Activated T-helper 2 cell treated with anti-CD3 and anti-CD28 coated beads, Interferon-gamma antibody, Interleukin-2, Interleukin-4, amounts not matched to agents 10 μg/mL and 5 μg/mL and 100 μg/mL, durations not matched to agents 14 hours and 24 hours and 36 hours (primary cell): Measurements from ENCODE around the gene ILKAP. TPM values are rescaled to one million over a fixed set of nuclear protein-coding genes. Genes with fewer than 3 reads are reported as not detected.

ENCODE experiments used
- DNase-seq: peaks from one replicate; pipeline ENCODE4 v3.0.0; 2021; ENCODE audit warnings: low spot score
- H3K27ac Mint-ChIP-seq: one replicate; pipeline ENCODE4 v1.8.0; 2021; ENCODE audit warnings: mixed read lengths
- H3K27me3 Mint-ChIP-seq: one replicate; pipeline ENCODE4 v1.8.0; 2021; ENCODE audit warnings: low read depth, mixed read lengths
- H3K36me3 Mint-ChIP-seq: one replicate; pipeline ENCODE4 v1.8.0; 2021; ENCODE audit warnings: low read depth, mixed read lengths
- H3K4me1 Mint-ChIP-seq: one replicate; pipeline ENCODE4 v1.8.0; 2021; ENCODE audit warnings: low read depth, mixed read lengths
- H3K4me3 Mint-ChIP-seq: one replicate; pipeline ENCODE4 v1.8.0; 2021; ENCODE audit warnings: low read depth, mild to moderate bottlenecking, moderate library complexity, mixed read lengths
- H3K9me3 Mint-ChIP-seq: one replicate; pipeline ENCODE4 v1.8.0; 2021; ENCODE audit warnings: mixed read lengths
- intact Hi-C: fragments of 100-400 bp; cut with micrococcal nuclease; formaldehyde crosslinking; loops from one replicate; pipeline ENCODE4 v1.15.1; 2023
- total RNA-seq: library from RNA; stranded (reverse); gene quantifications from 2 replicates; pipeline ENCODE4 v1.2.3, GENCODE V29; 2022

Gene ILKAP, protein sequence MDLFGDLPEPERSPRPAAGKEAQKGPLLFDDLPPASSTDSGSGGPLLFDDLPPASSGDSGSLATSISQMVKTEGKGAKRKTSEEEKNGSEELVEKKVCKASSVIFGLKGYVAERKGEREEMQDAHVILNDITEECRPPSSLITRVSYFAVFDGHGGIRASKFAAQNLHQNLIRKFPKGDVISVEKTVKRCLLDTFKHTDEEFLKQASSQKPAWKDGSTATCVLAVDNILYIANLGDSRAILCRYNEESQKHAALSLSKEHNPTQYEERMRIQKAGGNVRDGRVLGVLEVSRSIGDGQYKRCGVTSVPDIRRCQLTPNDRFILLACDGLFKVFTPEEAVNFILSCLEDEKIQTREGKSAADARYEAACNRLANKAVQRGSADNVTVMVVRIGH
- total RNA-seq = 67.1 and 71.3 TPM in 2 replicates

DNA sequence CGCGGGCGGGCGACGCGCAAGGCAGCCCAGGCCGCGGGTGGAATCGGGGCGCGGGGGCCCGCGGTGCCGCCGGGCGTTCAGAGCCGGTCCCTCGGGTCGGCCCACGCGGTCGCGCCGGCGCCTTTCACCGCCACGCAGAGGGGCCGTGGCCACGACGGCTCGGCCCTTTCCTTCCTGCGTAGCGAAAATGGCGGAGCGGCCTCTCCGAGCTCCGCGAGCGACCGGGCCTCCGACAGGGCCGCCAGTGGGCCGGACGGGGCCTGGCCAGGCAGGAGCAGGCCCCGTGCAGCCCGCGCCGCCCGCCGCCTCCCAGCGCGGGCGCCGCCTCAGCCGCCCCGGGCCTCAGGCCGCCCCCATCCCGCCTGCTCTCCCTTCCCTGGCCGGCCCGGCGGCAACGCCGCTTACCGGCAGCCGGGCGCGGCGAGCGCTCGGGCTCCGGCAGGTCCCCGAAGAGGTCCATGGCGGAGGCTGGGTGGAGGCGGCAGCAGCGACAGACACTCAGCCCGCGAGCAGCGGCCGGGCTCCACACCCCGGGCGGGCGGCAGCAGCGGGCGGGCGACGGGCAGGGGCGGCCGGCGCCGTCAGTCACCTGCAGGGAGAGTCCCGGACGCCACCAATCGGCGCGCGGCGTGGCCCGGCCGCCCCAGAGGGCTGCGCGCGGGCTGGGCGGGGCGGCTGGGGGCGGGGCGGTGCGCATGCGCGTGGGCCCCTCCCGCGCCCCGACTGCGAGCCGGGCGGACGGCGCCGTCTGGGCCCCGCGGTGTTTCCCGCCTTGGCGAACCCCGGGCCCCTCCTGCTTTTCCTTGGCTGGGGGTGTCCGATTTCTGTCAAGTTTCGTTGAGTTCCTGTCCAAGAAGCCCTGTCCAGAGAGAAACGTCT is at the start of gene ILKAP:
TSS of gene ILKAP (minus strand) at position 602 of the 879 bp plus-strand sequence. CDS start at position 460, 142 bp downstream.
- Mint-ChIP-seq H3K4me1 (peaks cover 26% of the 10 kb centered on the region), H3K9me3 (no peaks in the 10 kb centered on the region), H3K27ac (peak within 1 kb of the TSS; percentile 81), H3K4me3 (peak within 1 kb of the TSS; percentile 84), H3K36me3 (peaks cover 12% of the 10 kb centered on the region), H3K27me3 (no peaks in the 10 kb centered on the region)
- DNase-seq = peak; percentile 85
- intact Hi-C loops = loop anchor here (2.0 kb wide), 2 partner anchors 37 to 237 kb away; partner anchors contain the start of genes HES6 and UBE2F

DNA sequence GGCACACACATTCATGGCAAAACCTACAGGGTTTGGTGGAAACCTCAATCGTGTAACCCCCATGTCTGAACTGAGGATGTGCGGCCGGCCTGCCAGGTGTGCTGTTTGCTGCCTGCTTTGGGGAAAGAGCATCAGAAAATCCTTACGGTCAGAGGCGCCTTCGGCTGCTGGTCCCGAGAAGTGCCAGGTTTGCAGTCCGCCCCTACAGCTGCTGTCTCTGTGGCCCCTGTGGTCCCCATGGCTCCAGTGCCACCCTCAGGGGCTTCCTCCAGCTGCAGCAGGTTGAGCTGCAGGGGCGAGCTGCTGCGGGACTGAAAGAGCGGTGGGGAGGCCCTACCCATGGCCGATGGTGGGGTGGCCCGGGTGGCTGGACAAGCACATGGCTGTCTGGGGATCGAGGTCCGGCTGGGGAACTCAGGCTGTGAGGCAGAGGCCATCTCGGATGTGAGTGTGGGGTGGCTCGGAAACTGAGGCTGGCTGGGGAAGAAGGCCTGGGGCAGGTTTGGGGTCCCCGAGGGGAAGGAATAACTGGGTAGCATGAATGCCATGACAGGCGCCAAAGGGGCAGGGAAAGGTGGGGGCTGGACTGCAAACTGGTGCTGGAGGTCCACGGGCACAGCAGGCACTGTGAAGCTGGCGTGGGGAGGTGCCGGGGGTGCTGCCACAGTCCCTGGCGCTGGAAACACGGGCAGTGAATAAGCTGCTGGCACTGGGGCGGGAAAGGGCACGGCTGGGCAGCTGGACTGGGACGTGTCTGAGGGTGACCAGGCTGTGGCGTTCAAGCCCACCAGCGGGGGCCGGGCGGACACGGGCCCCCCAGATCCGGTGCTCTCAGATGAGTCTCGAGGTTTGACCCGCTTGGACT is 49.5 kb upstream of the ILKAP start:
- intact Hi-C loops = no loop called here
- peaks cover 30% of the 10 kb centered on the region for H3K36me3 Mint-ChIP-seq
- no peaks in the 10 kb centered on the region for H3K27me3 Mint-ChIP-seq
- no peaks in the 10 kb centered on the region for H3K9me3 Mint-ChIP-seq
- no peak overlapping the region for H3K27ac Mint-ChIP-seq
- H3K4me3 Mint-ChIP-seq = no peak overlapping the region
- no peak for DNase-seq
- H3K4me1 Mint-ChIP-seq = no peaks in the 10 kb centered on the region

- no peak overlapping the region for H3K27ac Mint-ChIP-seq
These were observed 48.5 kb upstream of the ILKAP start for GRCh38 chr2:238251986-238252385.

DNA sequence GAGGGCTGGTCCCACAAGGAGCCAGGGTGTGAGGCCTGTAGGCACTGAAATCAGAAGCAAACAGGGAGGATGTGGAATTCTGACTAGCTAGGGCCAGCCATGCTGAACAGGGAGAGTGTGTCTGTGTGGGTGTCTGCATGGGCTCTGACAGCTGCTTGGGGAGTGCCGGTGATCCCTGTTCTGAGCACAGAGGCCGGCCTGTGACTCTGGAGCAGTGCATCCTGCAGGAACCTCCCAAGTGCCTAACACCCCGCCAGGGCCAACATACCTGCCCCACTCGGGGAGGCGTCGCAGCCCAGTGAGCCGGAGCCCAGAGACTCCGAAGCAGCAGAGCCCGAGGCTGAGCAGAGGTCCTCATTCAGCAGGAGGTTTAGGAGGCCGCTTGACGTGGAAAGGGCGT is 47.8 kb upstream of the ILKAP start:
- no peaks in the 10 kb centered on the region for H3K9me3 Mint-ChIP-seq
- H3K36me3 Mint-ChIP-seq = peaks cover 28% of the 10 kb centered on the region
- H3K27me3 Mint-ChIP-seq = no peaks in the 10 kb centered on the region
- no peak for DNase-seq
- H3K4me3 Mint-ChIP-seq = no peak overlapping the region
- intact Hi-C loops = no loop called here
- H3K27ac Mint-ChIP-seq = no peak overlapping the region
- no peaks in the 10 kb centered on the region for H3K4me1 Mint-ChIP-seq

More at GRCh38 chr2:238251986-238252385, 48.5 kb upstream of the ILKAP start:
- Mint-ChIP-seq H3K9me3 (no peaks in the 10 kb centered on the region), H3K4me1 (no peaks in the 10 kb centered on the region), H3K4me3 (no peak overlapping the region), H3K27me3 (no peaks in the 10 kb centered on the region), H3K36me3 (peaks cover 33% of the 10 kb centered on the region)
- no peak for DNase-seq
- intact Hi-C loops = no loop called here

DNA sequence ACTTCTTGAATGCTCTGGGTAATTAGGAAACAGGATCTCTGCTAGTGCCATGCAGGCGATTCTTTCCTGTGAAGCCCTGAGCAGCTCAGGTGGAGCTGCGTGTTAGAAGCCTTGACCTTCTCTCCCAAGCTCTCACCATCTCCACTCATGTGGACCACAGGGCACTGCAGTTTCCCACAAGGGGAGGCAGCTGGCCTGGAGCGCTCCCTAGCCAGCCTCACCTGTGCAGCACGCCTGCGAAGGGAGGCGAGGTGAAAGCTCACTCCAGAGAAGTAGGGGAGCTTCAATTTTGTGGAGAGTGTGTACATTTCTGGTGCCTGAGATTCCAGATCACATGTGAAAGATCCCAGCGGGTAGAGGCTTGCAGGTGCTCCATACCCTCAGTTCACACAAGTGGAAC is 47.4 kb upstream of the ILKAP start:
- H3K4me1 Mint-ChIP-seq = no peaks in the 10 kb centered on the region
- H3K27ac Mint-ChIP-seq = no peak overlapping the region
- intact Hi-C loops = no loop called here
- no peaks in the 10 kb centered on the region for H3K27me3 Mint-ChIP-seq
- no peaks in the 10 kb centered on the region for H3K9me3 Mint-ChIP-seq
- H3K4me3 Mint-ChIP-seq = no peak overlapping the region
- DNase-seq = no peak
- peaks cover 30% of the 10 kb centered on the region for H3K36me3 Mint-ChIP-seq

GRCh38 chr2:238247841-238248453 is 44.5 kb upstream of the ILKAP start:
- no peaks in the 10 kb centered on the region for H3K27me3 Mint-ChIP-seq
- H3K27ac Mint-ChIP-seq = no peak overlapping the region
- no peak overlapping the region for H3K4me3 Mint-ChIP-seq
- H3K36me3 Mint-ChIP-seq = peaks cover 33% of the 10 kb centered on the region
- no peaks in the 10 kb centered on the region for H3K9me3 Mint-ChIP-seq
- H3K4me1 Mint-ChIP-seq = no peaks in the 10 kb centered on the region
- intact Hi-C loops = no loop called here
- DNase-seq = no peak

DNA sequence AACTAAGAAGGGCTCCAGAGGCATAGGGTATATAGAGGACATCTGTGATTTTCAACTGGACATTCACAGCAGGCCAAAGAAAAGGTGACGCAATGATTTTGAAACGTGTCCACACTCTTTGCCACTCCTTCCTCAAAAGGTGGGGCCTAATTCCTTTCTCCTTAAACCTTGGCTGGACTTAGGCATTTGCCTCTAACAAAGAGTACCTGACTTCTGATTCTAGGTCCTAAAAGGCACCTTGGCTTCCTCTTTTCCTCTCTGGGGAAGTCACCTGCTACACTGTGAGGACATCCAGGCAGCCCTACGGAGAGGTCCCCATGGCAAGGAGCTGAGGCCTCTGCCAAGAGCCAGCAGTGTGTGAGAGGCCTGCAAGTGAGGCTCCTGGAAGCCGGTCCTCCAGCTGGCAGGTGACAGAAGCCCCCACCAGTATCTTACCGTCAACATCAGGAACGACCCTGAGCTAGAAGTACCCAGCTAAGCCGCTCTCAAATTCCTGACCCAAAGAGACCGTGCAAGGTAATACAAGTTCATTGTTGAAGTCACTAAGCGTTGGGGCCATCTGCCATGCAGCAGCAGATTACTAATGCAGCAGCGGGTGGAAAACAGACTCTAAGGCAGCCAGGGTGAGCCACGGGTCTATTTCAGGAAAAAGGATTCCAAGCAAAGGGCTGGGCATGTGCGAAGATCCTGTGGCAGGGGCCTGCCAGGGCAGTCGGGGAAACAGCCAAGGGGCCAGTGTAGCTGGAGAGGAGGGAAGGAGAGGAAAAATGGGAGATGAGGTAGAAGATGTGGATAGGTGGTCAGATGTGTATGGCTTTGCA is 43.7 kb upstream of the ILKAP start:
- Mint-ChIP-seq H3K4me3 (no peak overlapping the region), H3K36me3 (peaks cover 33% of the 10 kb centered on the region), H3K27ac (no peak overlapping the region), H3K27me3 (no peaks in the 10 kb centered on the region), H3K4me1 (no peaks in the 10 kb centered on the region), H3K9me3 (no peaks in the 10 kb centered on the region)
- intact Hi-C loops = no loop called here
- DNase-seq = no peak

GRCh38 chr2:238244151-238244550 is 40.7 kb upstream of the ILKAP start:
- peaks cover 13% of the 10 kb centered on the region for H3K27me3 Mint-ChIP-seq
- DNase-seq = no peak
- H3K4me3 Mint-ChIP-seq = no peak overlapping the region
- intact Hi-C loops = no loop called here
- H3K9me3 Mint-ChIP-seq = no peaks in the 10 kb centered on the region
- peaks cover 3% of the 10 kb centered on the region for H3K4me1 Mint-ChIP-seq
- no peak overlapping the region for H3K27ac Mint-ChIP-seq
- H3K36me3 Mint-ChIP-seq = peaks cover 26% of the 10 kb centered on the region

- Mint-ChIP-seq H3K36me3 (peaks cover 26% of the 10 kb centered on the region), H3K9me3 (no peaks in the 10 kb centered on the region), H3K27ac (no peak overlapping the region), H3K4me1 (peaks cover 3% of the 10 kb centered on the region), H3K4me3 (no peak overlapping the region), H3K27me3 (peaks cover 13% of the 10 kb centered on the region)
- intact Hi-C loops = no loop called here
- no peak for DNase-seq
These were observed 40.1 kb upstream of the ILKAP start for GRCh38 chr2:238243496-238244076.

DNA sequence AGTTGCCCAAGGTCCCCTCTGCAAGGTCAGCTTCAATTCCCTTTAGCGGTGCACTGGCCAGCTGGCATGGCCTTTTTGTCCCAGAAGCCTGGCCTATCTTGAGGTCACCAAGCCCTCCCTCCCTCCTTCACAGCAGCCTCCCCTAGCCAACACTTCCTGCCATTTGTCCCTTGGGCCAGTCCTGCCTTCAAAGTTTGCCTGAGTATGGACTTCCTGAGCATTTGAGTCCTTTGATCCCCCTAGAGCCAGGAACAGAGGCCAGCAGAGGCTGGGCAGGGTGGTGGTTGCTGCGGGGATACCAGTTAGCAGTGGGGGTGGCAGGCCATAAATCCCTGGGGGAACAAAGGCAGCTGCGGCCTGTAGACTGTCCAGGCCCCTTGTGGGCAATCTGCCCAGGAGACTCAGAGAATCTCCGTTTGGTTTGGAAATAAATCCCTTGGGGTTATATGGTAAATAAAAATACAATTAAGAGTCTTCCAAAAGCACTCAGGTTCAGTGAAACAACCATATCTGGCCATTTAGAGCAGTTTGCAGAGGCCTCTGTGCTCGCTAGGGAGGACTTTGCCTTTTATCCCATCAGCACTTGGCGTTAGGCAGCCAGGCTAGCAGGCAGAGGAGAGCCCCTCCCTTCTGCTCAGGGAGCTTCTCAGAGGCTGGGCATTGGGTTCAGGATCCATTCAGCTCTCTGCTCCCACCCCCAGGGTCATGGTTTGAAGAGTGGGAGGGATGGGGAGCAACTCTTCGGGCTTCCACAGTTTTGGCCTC is 39.4 kb upstream of the ILKAP start:
- Mint-ChIP-seq H3K4me1 (peaks cover 3% of the 10 kb centered on the region), H3K4me3 (no peak overlapping the region), H3K27me3 (peaks cover 18% of the 10 kb centered on the region), H3K9me3 (no peaks in the 10 kb centered on the region), H3K36me3 (peaks cover 22% of the 10 kb centered on the region), H3K27ac (no peak overlapping the region)
- no peak for DNase-seq
- intact Hi-C loops = no loop called here

DNA sequence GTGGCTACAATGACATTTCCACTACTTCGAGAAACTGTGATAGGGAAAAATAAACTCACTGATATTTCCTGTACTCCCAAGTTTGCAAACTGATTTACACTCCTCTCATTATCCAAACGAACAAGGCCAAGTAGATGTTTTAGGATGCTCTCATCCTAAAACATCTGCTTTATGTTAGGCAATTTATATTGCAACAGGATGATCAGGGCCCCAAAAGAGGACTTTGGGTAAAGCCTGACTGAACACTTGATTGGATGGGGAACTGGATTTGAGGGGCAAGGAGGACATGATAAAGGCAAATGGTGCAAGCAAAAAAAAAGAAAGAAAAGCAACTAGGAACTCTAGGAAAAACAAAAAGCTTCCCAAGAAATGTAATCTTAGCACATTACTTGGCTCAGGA is 38.5 kb upstream of the ILKAP start:
- Mint-ChIP-seq H3K4me1 (peaks cover 3% of the 10 kb centered on the region), H3K9me3 (no peaks in the 10 kb centered on the region), H3K4me3 (peak overlapping the region; percentile 28), H3K36me3 (peaks cover 20% of the 10 kb centered on the region), H3K27ac (no peak overlapping the region), H3K27me3 (peaks cover 24% of the 10 kb centered on the region)
- no peak for DNase-seq
- intact Hi-C loops = loop anchor here (2.0 kb wide), 2 partner anchors 39 to 47 kb away; partner anchors contain the start of genes ILKAP and PER2
